ENCODE results near the gene TRPM4.

DNA sequence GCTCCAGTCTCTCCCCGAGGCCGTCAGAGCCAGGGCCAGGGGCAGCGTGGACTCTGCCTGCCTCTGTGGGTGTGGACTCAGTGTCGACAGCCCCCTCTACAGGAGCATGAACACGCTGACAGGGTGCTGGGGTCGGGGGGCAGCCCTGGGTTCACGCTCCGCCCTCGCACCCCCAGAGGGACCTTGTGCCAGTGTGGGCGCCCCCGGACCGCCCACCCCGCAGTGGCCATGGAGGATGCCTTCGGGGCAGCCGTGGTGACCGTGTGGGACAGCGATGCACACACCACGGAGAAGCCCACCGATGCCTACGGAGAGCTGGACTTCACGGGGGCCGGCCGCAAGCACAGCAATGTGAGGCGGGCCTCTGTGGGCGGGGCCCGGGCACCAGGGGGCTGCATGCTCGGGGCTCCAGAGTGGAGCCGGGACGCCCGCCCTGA lies 8.3 kb downstream of the TRPM4 start:
- TF ChIP-seq, protein P1, sequence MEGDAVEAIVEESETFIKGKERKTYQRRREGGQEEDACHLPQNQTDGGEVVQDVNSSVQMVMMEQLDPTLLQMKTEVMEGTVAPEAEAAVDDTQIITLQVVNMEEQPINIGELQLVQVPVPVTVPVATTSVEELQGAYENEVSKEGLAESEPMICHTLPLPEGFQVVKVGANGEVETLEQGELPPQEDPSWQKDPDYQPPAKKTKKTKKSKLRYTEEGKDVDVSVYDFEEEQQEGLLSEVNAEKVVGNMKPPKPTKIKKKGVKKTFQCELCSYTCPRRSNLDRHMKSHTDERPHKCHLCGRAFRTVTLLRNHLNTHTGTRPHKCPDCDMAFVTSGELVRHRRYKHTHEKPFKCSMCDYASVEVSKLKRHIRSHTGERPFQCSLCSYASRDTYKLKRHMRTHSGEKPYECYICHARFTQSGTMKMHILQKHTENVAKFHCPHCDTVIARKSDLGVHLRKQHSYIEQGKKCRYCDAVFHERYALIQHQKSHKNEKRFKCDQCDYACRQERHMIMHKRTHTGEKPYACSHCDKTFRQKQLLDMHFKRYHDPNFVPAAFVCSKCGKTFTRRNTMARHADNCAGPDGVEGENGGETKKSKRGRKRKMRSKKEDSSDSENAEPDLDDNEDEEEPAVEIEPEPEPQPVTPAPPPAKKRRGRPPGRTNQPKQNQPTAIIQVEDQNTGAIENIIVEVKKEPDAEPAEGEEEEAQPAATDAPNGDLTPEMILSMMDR (IDR thresholded peaks at IDR 0.05), result no peak
- TF ChIP-seq EP300 (IDR thresholded peaks at IDR 0.05) (no peak), POLR2AphosphoS5 (IDR thresholded peaks at IDR 0.05) (no peak), POLR2A (IDR thresholded peaks at IDR 0.05) (no peak)

Measured in gastroesophageal sphincter (tissue), 3 donors.